Measurements from ENCODE around the gene STK39.

Gene STK39

DNA sequence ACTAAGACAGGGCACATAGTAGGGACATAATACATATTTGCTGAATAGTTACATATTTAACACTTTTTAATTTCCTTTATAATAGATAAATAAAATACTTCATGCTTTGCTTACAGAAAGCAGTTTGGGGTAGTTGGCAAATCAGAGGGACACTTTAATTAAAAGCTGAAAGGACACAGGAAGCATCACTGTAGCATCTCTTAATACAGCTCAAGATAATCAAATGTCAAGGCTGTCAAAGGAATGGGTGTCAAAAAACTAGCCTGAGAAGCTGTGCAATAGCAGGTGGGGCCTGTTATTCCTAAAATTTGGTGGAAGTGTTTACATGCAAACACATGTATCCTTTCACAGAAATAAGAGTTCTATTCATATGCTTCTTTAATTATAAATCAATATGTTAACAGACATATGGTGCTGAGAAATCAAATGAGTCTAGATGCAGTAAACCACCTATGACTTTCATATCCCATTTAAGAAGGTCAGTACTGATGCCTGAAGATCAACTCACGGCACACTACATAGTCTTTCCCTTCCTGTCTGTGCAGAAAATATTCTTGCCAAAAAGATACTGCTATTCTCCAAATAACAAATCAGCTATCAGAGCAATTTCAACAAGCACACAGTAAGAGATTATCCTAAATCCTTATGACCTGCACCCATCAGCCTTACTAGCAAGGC is 174.6 kb downstream of the STK39 start:
- TF ChIP-seq, protein P1, sequence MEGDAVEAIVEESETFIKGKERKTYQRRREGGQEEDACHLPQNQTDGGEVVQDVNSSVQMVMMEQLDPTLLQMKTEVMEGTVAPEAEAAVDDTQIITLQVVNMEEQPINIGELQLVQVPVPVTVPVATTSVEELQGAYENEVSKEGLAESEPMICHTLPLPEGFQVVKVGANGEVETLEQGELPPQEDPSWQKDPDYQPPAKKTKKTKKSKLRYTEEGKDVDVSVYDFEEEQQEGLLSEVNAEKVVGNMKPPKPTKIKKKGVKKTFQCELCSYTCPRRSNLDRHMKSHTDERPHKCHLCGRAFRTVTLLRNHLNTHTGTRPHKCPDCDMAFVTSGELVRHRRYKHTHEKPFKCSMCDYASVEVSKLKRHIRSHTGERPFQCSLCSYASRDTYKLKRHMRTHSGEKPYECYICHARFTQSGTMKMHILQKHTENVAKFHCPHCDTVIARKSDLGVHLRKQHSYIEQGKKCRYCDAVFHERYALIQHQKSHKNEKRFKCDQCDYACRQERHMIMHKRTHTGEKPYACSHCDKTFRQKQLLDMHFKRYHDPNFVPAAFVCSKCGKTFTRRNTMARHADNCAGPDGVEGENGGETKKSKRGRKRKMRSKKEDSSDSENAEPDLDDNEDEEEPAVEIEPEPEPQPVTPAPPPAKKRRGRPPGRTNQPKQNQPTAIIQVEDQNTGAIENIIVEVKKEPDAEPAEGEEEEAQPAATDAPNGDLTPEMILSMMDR (IDR thresholded peaks at IDR 0.05; ENCODE audit: low read depth, low read length): no peak
- Histone ChIP-seq H3K27me3 (ENCODE audit: insufficient read depth, low read depth, severe bottlenecking) (no peaks in the 10 kb centered on the region), H3K9me3 (ENCODE audit: severe bottlenecking) (no peaks in the 10 kb centered on the region), H3K27ac (no peak overlapping the region), H3K36me3 (peaks cover 11% of the 10 kb centered on the region), H3K4me3 (ENCODE audit: low read depth, low read length) (no peak overlapping the region)
- no peak for DNase-seq

DNA sequence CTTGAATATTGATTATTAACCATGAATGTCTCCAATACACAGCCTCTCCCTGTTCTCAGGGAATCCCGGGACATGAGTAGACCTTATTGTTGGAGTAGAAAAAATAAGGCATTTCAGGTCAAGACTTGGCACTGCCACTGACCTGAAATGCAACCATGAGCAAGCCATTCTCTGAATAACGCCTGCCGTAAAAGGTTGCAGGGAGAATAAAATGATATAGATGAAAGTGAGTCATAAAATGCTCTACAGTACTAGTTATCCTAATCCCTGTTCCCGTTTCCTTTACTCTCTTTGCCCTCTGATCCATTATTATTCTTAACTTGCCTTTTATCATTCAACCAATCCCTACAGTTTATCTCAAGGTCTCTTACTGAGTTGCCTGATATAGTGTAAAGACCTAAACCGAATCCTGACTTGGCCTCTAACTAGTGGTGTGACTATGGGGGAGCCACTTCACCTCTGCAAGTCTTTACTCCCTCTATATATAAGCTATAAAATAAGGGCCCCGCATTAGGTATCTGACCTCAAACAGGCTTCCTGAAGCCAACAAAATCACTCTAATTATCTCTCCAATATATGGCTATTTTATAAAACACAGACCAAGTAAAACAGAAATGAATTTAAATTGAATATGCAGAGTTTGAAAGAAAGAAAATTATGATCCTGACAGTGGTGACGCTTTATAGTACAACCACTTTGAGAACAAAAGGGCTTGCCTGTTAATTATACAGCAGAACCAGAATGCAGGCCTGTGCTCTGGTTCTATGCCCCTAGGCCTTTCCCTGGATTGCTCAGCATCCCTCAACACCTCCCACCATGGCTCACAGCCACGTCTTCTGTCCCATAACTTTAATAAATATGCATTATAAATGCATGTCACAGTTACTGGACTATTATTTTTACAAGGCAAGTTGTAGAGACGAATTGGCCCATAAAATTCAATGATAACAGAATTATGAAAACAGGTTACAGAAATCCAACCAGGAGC is 183.1 kb downstream of the STK39 start:
- H3K27ac ChIP-seq: no peak overlapping the region

DNA sequence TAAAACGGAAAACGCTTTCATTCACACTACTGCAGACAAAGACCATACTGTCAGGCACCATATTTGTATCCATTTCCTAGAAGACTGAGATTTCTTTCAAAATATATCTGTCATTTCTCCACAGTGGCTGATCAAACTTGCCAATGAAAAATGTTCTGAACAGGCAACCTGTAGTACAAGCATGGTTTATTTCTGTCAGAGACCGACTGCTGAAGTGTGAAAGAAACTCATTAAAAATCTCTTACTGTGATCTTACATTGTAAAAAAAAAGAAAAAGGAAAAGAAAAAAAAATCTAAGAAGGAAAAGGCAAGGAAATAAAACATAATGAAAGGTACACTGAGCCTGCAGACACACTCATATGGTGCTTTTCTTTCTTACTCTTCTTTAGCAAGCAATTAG is 184.5 kb downstream of the STK39 start:
- H3K36me3 ChIP-seq: peaks cover 19% of the 10 kb centered on the region
- DNase-seq: no peak
- H3K27me3 ChIP-seq (ENCODE audit: insufficient read depth, low read depth, severe bottlenecking): no peaks in the 10 kb centered on the region
- H3K9me3 ChIP-seq (ENCODE audit: severe bottlenecking): no peaks in the 10 kb centered on the region
- no peak overlapping the region for H3K4me3 ChIP-seq (ENCODE audit: low read depth, low read length)
- TF ChIP-seq, protein P1 (IDR thresholded peaks at IDR 0.05; ENCODE audit: low read depth, low read length): no peak
- no peak overlapping the region for H3K27ac ChIP-seq

More for the DNA sequence above, 183.1 kb downstream of the STK39 start:
- Histone ChIP-seq H3K36me3 (peaks cover 19% of the 10 kb centered on the region), H3K27me3 (ENCODE audit: insufficient read depth, low read depth, severe bottlenecking) (no peaks in the 10 kb centered on the region), H3K9me3 (ENCODE audit: severe bottlenecking) (no peaks in the 10 kb centered on the region), H3K4me3 (ENCODE audit: low read depth, low read length) (no peak overlapping the region)
- no peak for DNase-seq
- TF ChIP-seq, protein P1 (IDR thresholded peaks at IDR 0.05; ENCODE audit: low read depth, low read length): no peak

DNA sequence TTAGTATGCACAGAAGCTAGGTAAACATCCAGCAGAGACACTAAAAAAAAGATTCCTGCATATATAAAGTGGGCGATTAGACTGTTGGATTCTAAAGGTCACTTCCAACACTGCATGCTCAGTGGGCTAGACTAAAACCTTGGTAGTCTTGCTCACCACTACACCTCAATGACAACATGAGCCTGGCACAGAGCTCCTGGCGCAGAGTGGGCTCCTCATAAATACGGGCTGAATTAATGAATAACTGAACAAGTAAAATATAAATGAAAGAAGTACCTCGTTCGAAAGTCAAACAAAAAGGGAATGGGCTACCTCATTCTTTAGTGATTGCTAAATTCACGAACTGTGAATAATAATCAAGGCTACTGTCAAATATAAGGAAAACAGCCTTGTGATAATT is 185.3 kb downstream of the STK39 start:
- no peak overlapping the region for H3K27ac ChIP-seq
- no peak overlapping the region for H3K4me3 ChIP-seq (ENCODE audit: low read depth, low read length)
- TF ChIP-seq, protein P1 (IDR thresholded peaks at IDR 0.05; ENCODE audit: low read depth, low read length): no peak
- H3K27me3 ChIP-seq (ENCODE audit: insufficient read depth, low read depth, severe bottlenecking): no peaks in the 10 kb centered on the region
- H3K36me3 ChIP-seq: peaks cover 19% of the 10 kb centered on the region
- H3K9me3 ChIP-seq (ENCODE audit: severe bottlenecking): no peaks in the 10 kb centered on the region
- DNase-seq: no peak

DNA sequence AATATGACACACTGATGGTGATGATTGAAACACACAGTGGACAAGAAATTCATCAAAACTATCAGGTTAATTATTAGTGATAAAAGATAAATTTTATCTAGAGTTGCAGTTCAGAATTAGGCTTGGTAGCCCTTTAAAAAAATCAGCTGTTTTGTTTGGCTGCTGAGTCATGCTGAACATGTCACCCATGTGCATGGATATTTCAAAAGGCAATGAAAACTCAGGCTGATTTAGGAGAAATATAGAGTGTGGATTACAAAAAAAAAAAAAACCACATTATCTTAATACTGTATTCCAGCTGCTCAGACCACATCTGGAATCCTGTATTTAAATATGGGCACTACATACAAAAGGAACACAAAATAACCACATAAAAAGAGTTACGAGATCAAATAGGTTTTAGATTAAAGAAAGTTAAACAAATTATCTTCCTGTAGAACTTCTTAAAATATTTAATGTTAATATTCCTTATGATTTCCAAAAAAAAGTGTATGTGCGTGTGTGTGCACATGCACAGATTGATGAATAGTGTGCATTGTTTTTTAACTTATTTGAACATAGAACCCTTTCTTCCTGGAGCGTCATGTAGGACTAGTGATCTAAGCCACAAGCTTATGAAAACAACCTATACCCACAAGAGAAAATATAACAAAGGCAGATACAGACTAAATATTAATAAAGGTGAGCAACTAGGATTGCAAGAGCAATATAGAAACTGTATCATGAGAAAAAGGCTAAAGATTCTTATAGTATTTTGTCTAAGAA is 186.2 kb downstream of the STK39 start:
- H3K4me3 ChIP-seq (ENCODE audit: low read depth, low read length): no peak overlapping the region
- DNase-seq: no peak
- no peaks in the 10 kb centered on the region for H3K9me3 ChIP-seq (ENCODE audit: severe bottlenecking)
- TF ChIP-seq, protein P1 (IDR thresholded peaks at IDR 0.05; ENCODE audit: low read depth, low read length): no peak
- H3K36me3 ChIP-seq: peaks cover 16% of the 10 kb centered on the region
- H3K27ac ChIP-seq: no peak overlapping the region
- H3K27me3 ChIP-seq (ENCODE audit: insufficient read depth, low read depth, severe bottlenecking): no peaks in the 10 kb centered on the region

Measured in WERI-Rb-1 (cell line).